MM.1S (cell line): ENCODE data around the gene FOXL3.

Source experiments
- DNase-seq: peaks from one replicate; pipeline ENCODE4 v3.0.0-alpha.2; 2015
- H2AFZ ChIP-seq: fragments of 300-600 bp; sonication (generic); 2 replicates; pipeline ENCODE4 v1.6.0; 2016; ENCODE audit warnings: antibody characterized with exemption, low read length
- H3F3A ChIP-seq: fragments of 300-600 bp; sonication (generic); 2 replicates; pipeline ENCODE4 v1.6.1; 2016; ENCODE audit warnings: mild to moderate bottlenecking, antibody characterized with exemption, low read length, moderate library complexity, mixed read lengths; ENCODE audit not compliant: insufficient read depth
- H3K27ac ChIP-seq: fragments of 300-600 bp; sonication (generic); 2 replicates; pipeline ENCODE4 v1.5.1; 2016; ENCODE audit warnings: mild to moderate bottlenecking, low read length
- H3K27me3 ChIP-seq: fragments of 300-600 bp; sonication (generic); replicated peaks from 2 replicates; pipeline ENCODE4 v1.6.0; 2016; ENCODE audit warnings: low read length; ENCODE audit not compliant: insufficient read depth
- H3K36me3 ChIP-seq: fragments of 300-600 bp; sonication (generic); replicated peaks from 2 replicates; pipeline ENCODE4 v1.6.1; 2016; ENCODE audit warnings: mild to moderate bottlenecking, low read length, mixed read lengths; ENCODE audit not compliant: insufficient read depth
- H3K4me1 ChIP-seq: fragments of 300-600 bp; sonication (generic); 2 replicates; pipeline ENCODE4 v1.6.1; 2016; ENCODE audit warnings: low read length, mixed read lengths
- H3K4me2 ChIP-seq: fragments of 300-600 bp; sonication (generic); 2 replicates; pipeline ENCODE4 v1.6.0; 2016; ENCODE audit warnings: low read depth, low read length
- H3K4me3 ChIP-seq: fragments of 300-600 bp; sonication (generic); 2 replicates; pipeline ENCODE4 v1.5.1; 2016; ENCODE audit warnings: low read length, mixed read lengths
- H3K79me2 ChIP-seq: fragments of 300-600 bp; sonication (generic); 2 replicates; pipeline ENCODE4 v1.6.1; 2016; ENCODE audit warnings: mixed run types, low read length, mixed read lengths
- H3K9ac ChIP-seq: fragments of 300-600 bp; sonication (generic); 2 replicates; pipeline ENCODE4 v1.6.1; 2016; ENCODE audit warnings: low read length, mixed read lengths
- H3K9me2 ChIP-seq: fragments of 300-600 bp; sonication (generic); replicated peaks from 2 replicates; pipeline ENCODE4 v1.6.1; 2016; ENCODE audit warnings: mild to moderate bottlenecking, low read length, mixed read lengths; ENCODE audit not compliant: insufficient read depth
- H3K9me3 ChIP-seq: fragments of 300-600 bp; sonication (generic); replicated peaks from 2 replicates; pipeline ENCODE4 v1.6.1; 2016; ENCODE audit warnings: mild to moderate bottlenecking, low read length, mixed read lengths; ENCODE audit not compliant: insufficient read depth
- H4K20me1 ChIP-seq: fragments of 300-600 bp; sonication (generic); 2 replicates; pipeline ENCODE4 v1.6.1; 2016; ENCODE audit warnings: mild to moderate bottlenecking, low read length, moderate library complexity, mixed read lengths; ENCODE audit not compliant: insufficient read depth
- EZH2 ChIP-seq: fragments of 300-600 bp; sonication (generic); optimal IDR thresholded peaks from 2 replicates; pipeline ENCODE3; 2017; ENCODE audit warnings: low read depth, mild to moderate bottlenecking, antibody characterized with exemption, low read length, mixed read lengths
- EZH2phosphoT487 ChIP-seq: fragments of 300-600 bp; sonication (generic); IDR thresholded peaks from 2 replicates; pipeline ENCODE4 v1.6.1; 2018; ENCODE audit warnings: antibody characterized with exemption, low read length
- TF ChIP-seq, protein P1 (sequence below): fragments of 300-600 bp; sonication (generic); IDR thresholded peaks from 2 replicates; pipeline ENCODE4 v1.5.1; 2016; ENCODE audit warnings: antibody characterized with exemption, low read length, mixed read lengths

The FOXL3 gene

DNA sequence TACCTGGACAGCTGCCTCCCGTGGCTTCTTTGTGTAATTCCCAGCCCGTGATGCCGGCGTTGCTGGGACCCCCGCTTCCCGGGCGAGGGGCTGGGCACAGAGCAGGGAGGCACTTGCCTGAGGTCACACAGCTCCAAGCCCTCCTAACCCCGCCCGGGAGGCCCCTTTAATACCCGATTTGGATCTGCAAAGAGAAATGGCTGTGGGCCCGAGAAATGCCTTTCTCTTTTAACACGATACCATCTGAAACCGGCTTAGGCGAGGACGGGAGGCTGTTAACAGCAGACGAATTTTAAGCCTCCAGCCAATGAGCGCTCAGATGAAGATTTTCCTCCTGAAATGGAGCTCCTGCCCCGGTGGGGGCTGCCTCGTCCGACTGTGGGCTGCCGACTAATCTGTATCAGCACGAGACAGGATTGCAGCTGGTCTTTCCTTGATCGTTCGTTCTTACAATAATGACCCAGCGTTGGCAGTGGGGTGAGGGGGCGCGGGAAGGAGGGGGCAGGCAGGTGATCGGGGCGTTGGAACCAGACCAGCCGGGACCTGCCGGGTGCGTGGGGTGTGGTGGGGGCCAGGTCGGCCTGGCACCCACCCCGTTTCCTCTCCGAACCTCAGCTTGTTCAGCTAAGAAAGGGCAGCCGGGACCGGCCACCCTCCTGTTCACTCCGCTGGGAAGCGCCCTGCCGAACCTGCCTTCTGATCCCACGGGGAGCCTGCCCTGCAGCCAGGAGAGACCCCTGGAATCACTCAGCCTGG, 36.2 kb upstream of the FOXL3 start:
- Histone ChIP-seq H3K79me2 (no peaks in the 10 kb centered on the region), H3K36me3 (no peaks in the 10 kb centered on the region), H3K9me3 (no peaks in the 10 kb centered on the region)

DNA sequence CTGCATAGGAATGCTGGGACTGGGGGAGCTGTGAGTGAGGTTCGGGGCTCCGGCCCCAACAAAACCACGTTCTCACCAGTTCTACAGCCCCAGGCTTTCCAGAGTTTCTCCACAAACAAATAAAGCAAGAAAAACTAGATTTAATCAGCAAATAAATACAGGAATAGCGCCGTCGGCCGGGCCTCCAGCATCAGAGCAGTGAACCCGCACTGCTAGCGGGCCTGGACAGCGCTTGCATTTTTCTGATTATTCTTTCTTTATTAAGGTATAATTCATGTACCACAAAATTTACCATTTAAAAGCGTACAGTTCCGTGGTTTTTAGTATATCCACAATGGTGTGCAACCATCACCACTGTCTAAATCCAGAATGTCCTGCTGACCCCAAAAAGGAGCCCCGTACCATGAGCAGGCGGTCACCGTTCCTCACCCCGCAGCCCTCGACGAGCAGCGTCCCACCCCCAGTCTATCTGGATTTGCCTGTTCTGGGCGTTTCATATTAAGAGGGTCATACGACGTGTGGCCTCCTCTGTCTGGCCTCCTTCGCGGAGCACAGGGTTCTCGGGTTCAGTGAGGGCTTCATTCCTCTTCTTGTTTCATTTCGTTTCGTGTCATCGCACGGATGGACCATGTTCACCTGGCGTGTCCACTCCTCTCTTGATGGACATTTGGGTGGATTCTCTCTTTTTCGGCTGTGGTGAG, 35.5 kb upstream of the FOXL3 start:
- H3K27ac ChIP-seq, result no peak overlapping the region
- H3K27me3 ChIP-seq, result no peaks in the 10 kb centered on the region
- no peaks in the 10 kb centered on the region for H3K4me1 ChIP-seq
- H3K36me3 ChIP-seq, result no peaks in the 10 kb centered on the region
- no peak overlapping the region for H3K4me2 ChIP-seq
- no peak for DNase-seq
- no peak overlapping the region for H3K9ac ChIP-seq
- no peaks in the 10 kb centered on the region for H3K9me3 ChIP-seq
- H3K9me2 ChIP-seq, result no peaks in the 10 kb centered on the region
- TF ChIP-seq EZH2, result no peak
- TF ChIP-seq, protein P1, sequence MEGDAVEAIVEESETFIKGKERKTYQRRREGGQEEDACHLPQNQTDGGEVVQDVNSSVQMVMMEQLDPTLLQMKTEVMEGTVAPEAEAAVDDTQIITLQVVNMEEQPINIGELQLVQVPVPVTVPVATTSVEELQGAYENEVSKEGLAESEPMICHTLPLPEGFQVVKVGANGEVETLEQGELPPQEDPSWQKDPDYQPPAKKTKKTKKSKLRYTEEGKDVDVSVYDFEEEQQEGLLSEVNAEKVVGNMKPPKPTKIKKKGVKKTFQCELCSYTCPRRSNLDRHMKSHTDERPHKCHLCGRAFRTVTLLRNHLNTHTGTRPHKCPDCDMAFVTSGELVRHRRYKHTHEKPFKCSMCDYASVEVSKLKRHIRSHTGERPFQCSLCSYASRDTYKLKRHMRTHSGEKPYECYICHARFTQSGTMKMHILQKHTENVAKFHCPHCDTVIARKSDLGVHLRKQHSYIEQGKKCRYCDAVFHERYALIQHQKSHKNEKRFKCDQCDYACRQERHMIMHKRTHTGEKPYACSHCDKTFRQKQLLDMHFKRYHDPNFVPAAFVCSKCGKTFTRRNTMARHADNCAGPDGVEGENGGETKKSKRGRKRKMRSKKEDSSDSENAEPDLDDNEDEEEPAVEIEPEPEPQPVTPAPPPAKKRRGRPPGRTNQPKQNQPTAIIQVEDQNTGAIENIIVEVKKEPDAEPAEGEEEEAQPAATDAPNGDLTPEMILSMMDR, result no peak
- no peak for TF ChIP-seq EZH2phosphoT487
- no peak overlapping the region for H2AFZ ChIP-seq
- no peaks in the 10 kb centered on the region for H4K20me1 ChIP-seq
- H3F3A ChIP-seq, result no peaks in the 10 kb centered on the region
- no peak overlapping the region for H3K4me3 ChIP-seq
- H3K79me2 ChIP-seq, result no peaks in the 10 kb centered on the region

More for the DNA sequence above, 36.2 kb upstream of the FOXL3 start:
- H3K27me3 ChIP-seq, result no peaks in the 10 kb centered on the region
- no peak overlapping the region for H3K27ac ChIP-seq
- no peak overlapping the region for H2AFZ ChIP-seq
- H3K9ac ChIP-seq, result no peak overlapping the region
- H4K20me1 ChIP-seq, result no peaks in the 10 kb centered on the region
- H3K4me3 ChIP-seq, result no peak overlapping the region
- H3K9me2 ChIP-seq, result no peaks in the 10 kb centered on the region
- TF ChIP-seq EZH2, result no peak
- no peak for TF ChIP-seq EZH2phosphoT487
- TF ChIP-seq, protein P1, result no peak
- H3K4me2 ChIP-seq, result no peak overlapping the region
- H3K4me1 ChIP-seq, result no peaks in the 10 kb centered on the region
- DNase-seq, result no peak
- H3F3A ChIP-seq, result no peaks in the 10 kb centered on the region

- Histone ChIP-seq H4K20me1 (no peaks in the 10 kb centered on the region), H3K79me2 (no peaks in the 10 kb centered on the region), H3K4me1 (no peaks in the 10 kb centered on the region), H3K36me3 (no peaks in the 10 kb centered on the region), H3K9me2 (no peaks in the 10 kb centered on the region), H3K9ac (no peak overlapping the region), H3F3A (no peaks in the 10 kb centered on the region), H3K9me3 (no peaks in the 10 kb centered on the region), H3K27ac (no peak overlapping the region), H2AFZ (no peak overlapping the region), H3K27me3 (no peaks in the 10 kb centered on the region), H3K4me2 (no peak overlapping the region), H3K4me3 (no peak overlapping the region)
- no peak for DNase-seq
- no peak for TF ChIP-seq EZH2
- TF ChIP-seq, protein P1, result no peak
- TF ChIP-seq EZH2phosphoT487, result no peak
Observed at GRCh38 chr7:255038-255435, 34.9 kb upstream of the FOXL3 start.
